Bone marrow (tissue), 2 donors: ENCODE data around the gene RNGTT.
"Not testable (repeated sequence)": the region's sequence is repeated elsewhere in the genome, so short reads cannot be mapped to it uniquely, and the experiment has no call there.

Source experiments
- DNase-seq, 2 donors: peaks; one replicate each; lab custom pipeline; 2025; lab: John Stamatoyannopoulos, UW

The RNGTT gene

GRCh38 chr6:88970301-88970700 lies 6.9 kb upstream of the RNGTT start:
- no peak for DNase-seq

GRCh38 chr6:88969255-88969654 lies 5.8 kb upstream of the RNGTT start:
- not testable (repeated sequence) for DNase-seq

- DNase-seq = no peak
These were observed 4.5 kb upstream of the RNGTT start for GRCh38 chr6:88967891-88968290.

- no peak for DNase-seq
These were observed 2.3 kb upstream of the RNGTT start for GRCh38 chr6:88965691-88966090.

GRCh38 chr6:88964509-88964908 lies 1.1 kb upstream of the RNGTT start:
- no peak for DNase-seq

GRCh38 chr6:88958842-88959241 lies 4.6 kb downstream of the RNGTT start:
- DNase-seq = no peak

GRCh38 chr6:88953550-88954386 lies 9.7 kb downstream of the RNGTT start:
- no peak for DNase-seq

GRCh38 chr6:88952065-88952704 lies 11.2 kb downstream of the RNGTT start:
- no peak for DNase-seq

- no peak for DNase-seq
These were observed 17.9 kb downstream of the RNGTT start for GRCh38 chr6:88945415-88946008.

- DNase-seq = no peak
These were observed 29.9 kb downstream of the RNGTT start for GRCh38 chr6:88933521-88933920.

GRCh38 chr6:88932019-88932418 lies 31.4 kb downstream of the RNGTT start:
- DNase-seq = not testable (repeated sequence)

GRCh38 chr6:88922775-88923548 lies 40.5 kb downstream of the RNGTT start:
- DNase-seq = no peak

- DNase-seq = no peak
These were observed 41.7 kb downstream of the RNGTT start for GRCh38 chr6:88921734-88922133.

- DNase-seq = no peak
These were observed 42.4 kb downstream of the RNGTT start for GRCh38 chr6:88920774-88921733.

- no peak for DNase-seq
These were observed 43.3 kb downstream of the RNGTT start for GRCh38 chr6:88920088-88920487.

- DNase-seq = no peak
These were observed 44.4 kb downstream of the RNGTT start for GRCh38 chr6:88919032-88919431.

GRCh38 chr6:88916615-88917208 lies 46.7 kb downstream of the RNGTT start:
- no peak for DNase-seq

- no peak for DNase-seq
These were observed 48.4 kb downstream of the RNGTT start for GRCh38 chr6:88914895-88915598.

- no peak for DNase-seq
These were observed 49.2 kb downstream of the RNGTT start for GRCh38 chr6:88914180-88914579.

GRCh38 chr6:88913471-88913870 lies 49.9 kb downstream of the RNGTT start:
- DNase-seq = no peak
